HG02981 (cell line): ENCODE measurements around the gene PTPRO.

ENCODE experiments used
- ATAC-seq: cut with Tn5 transposase; IDR thresholded peaks from one replicate; pipeline ENCODE4 v1.9.1; 2021; ENCODE audit warnings: mild to moderate bottlenecking, moderate library complexity; ENCODE audit not compliant: unreplicated experiment

Gene PTPRO

DNA sequence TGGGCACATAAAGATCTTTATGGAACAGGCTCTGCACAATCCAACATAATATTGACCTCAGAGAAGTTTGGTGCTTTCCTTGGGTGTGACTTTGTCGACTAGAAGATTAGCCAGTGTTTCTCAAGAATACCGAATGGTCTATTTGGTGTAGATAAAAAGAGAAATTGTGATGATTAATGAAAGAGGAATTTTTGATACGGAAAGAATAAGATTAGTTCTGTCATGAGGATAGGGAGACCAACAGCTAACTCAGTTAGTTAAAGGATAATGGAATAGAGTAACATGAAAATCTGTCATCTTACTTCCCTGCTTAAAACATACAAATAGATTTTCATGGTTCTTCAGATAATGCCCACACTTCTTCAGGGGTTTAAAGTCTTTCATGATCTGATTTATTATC is 24.2 kb downstream of the PTPRO start:
- no peak for ATAC-seq

DNA sequence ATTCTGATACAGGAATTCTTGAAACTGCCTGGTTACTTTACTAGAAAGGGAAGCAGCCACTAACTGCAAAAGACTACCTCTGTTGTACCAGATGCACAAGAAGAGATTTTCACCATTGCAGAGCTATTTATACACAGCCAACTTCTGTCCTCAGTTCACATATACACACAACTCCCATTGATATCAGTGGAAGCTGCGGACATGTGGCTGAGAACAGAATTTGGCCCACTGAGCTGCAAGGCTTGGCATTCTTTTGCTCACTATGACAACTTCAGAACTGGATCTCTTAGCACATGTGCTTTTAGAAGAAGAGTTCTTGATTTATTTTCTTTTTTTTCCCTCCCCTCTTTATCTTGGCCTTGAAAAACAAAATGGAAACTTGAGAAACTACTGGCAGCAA is 28.3 kb downstream of the PTPRO start:
- ATAC-seq, result no peak

DNA sequence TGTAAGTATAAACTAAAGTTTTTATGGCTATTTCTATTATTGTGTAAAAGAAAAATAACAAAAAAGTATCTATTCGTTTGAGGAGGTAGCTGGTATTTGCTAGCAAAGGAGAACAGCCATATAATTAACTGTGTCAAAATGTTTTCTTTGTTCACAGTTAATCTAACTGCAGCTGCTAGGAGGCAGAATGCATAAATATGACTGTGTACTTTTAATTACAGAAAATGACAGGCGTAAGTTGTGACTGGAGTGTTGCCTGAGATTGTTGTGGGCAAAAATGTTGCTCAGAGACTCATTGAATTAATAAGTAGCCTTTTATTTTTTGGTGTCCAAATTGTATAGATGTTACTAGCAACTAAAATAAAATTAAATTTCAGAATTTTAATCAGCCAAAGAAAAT is 33.5 kb downstream of the PTPRO start:
- ATAC-seq, result no peak

DNA sequence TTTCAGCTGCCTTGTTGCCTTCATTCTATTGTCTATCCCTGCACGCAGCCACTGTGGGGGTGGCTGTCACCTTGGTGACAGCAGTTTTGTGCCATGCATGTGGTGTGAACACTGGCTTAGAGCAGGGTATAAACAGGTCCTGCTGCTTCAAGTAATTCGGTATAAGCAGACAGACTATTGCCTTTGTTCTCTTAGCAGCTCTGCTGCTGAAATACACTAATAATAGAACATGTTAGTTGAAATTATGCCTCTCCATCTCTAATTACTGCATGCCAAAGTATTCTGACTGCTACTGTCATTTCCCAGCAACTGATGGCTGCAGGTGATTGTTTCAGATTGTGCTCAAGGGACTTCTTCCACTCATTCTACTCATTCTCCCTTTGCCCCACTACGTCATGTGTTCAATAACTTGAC is 34.6 kb downstream of the PTPRO start:
- no peak for ATAC-seq

DNA sequence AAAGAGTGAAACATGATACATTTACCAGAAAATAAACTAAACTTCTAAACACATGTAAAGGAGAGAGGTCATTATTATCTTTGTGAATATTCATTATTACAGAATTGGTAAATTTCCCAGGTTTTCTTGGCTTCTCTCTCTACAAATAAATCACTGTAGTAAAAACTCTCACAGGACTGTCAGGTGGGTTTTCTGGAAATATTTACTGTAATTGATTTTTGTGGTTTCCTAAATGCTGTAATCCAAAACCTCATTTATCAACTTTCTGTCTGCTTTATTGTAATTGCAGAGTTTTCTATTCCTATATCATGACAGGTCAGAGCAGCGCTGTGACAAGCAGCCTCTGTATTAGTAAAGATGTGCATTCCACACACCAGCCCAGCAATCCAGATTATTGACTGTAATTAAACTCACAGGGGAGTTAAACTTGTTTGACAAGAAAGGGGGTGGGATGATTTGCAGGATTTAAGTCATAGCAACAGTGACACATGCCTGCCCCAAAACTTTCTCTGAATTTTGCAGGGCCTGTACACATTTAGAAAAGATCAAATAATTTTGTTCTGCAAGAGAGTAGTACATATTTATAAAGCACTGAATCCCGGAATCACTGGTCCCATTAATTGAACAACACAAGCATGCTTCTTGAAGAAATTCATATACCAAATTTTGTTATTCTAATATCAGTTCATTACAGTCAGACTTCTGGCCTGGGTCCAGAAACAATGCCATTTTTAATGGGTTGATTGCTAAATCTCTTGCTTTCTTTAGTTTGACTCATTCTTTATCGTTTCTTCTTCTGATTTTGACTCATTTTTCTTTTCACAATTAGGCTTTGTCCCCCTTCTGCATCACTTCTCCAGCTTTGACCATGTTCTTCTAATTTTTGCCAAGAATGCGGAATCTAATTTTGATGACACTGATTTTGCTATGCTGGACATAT is 42.2 kb downstream of the PTPRO start:
- no peak for ATAC-seq

DNA sequence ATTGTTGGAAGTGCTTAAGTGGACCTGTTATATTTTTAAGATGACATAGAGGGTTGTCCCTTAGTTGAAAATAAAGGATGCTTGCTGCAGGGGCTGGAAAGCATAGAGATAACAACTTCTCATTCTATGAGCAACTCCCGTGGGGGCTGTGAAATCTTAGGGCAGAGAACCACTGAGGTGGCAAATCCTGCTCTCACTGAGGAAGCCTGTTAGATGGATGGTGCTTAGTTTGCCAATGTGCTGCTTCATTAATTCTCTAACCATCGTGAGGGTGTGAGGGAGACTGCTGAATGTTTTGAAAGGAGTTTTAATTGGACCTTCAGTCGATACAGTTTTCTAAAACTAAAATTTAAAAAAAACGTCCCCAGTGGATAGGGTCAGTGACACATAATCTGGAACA is 46.5 kb downstream of the PTPRO start:
- no peak for ATAC-seq

DNA sequence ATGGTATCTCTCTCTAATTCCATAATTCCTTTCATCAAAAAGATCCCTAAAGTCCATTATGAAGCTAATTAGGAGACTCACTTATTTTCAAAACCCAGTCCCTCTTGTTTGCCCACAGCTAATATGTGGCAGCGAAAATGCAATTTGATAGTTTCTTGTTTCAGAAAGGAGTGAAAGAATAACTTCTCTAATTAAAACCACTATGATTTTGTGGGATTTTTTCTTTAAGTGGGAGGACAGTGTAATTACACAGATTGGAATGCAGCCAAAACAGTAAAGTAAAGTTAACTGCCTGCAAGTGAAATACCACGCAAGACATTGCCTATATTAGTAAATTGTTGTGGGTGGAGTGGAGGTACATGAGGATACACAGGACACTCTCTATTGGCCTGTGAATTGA is 50.0 kb downstream of the PTPRO start:
- no peak for ATAC-seq

DNA sequence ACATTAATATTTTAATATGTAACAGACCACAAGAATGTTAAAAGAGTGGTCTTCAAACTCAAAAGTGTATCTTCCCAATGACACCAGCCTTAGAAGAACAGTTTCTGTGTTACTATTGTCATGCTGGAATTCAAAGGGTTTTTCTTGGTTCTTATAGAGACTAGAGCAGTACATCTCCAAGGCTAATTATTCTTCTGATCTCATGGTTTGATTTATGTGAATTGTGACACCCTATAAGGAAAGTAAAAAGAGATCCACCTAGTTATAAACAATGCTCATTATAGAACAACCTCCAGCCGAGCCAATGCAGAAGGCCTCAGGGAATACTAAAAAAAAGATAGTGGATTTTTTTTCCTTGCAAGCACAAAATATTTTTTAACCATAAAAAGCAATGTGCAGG is 65.5 kb downstream of the PTPRO start:
- ATAC-seq, result no peak

DNA sequence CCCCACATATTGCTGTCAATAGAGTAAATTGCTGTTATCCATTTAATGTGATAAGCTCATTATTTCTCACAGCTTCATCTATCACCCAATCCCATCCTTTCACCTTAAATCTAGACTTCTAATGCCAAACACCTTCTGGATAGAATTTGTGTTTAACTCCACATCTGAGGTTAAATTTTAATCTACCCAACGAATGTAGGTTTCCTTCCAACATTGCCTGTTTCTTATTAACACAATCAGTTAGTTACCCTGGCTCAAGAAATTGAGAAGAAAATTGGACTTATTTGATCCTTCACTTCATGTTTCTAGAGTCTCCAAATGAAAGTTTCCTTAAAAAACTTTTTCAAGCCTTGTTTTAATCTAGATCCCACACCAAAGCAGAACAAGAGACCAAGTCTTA is 67.3 kb downstream of the PTPRO start:
- no peak for ATAC-seq

DNA sequence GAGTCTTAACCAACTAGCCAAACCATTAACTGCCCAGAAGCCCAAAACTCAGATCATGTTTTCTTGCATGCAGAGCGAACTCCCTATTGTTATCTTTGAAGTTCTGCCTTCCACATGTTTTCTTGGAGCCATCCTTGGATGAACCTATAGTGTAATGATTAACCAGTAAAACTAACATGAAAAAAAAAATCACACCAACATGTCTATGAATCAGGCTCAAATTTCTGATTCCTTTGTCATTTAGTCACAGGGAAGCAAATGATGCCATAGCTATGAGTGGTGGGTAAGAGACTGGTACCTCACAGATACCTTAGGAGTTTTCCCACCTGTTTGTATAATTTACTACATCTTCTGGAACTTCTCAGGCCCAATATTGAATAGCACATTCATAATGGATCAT is 70.7 kb downstream of the PTPRO start:
- ATAC-seq, result no peak

DNA sequence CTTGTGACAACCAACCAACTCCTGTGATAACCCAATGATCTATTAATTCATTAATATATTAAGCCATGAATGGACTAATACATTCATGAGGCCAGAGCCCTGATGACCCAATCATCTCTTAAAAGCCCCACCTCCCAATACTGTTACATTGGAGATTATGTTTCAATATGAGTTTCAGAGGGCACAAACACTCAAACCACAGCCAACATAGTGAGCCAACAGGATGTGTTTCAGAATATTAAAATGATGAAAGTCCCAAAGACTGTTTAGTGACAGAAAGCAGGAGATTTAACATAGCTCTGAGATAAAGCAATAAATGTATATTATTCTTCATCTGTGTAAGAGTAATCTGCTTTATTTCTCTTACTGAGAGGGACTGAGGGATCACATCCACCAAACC is 71.7 kb downstream of the PTPRO start:
- ATAC-seq, result no peak

DNA sequence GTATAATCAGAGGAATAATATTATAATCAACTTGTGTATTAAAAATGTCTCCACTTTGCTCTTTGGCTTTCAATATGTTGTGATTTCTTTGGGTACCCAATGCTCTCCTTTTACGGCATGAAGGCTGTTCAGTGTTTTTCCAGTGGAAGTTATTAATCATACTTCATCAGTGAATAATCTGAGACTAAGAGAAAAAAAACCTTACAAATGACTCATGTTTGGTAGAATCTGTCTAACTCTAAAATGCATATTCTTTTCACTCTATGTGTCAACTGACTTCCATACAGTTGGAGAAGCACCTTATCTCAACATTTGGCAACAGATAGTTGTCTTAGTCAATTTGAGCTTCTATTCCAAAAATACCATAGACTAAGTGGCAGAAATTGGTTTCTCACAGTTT is 82.2 kb downstream of the PTPRO start:
- ATAC-seq, result no peak

DNA sequence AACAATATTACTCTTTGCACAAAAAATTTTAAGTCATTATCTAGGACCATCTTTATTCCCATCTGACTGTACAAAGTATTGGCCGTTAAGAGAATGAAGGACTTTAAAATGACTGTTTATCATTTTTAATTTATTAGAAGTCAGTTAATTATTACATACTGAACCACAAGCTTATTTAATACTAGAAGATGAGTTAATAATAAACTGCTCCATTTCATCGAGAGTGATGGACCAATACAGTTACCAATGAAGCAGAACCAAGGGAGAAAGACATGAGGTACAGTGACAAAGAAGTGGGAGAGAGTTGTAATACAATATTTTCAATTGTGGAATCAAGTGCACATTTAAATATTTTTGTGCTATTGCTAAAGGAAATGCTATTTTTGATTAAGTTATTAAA is 83.3 kb downstream of the PTPRO start:
- no peak for ATAC-seq

DNA sequence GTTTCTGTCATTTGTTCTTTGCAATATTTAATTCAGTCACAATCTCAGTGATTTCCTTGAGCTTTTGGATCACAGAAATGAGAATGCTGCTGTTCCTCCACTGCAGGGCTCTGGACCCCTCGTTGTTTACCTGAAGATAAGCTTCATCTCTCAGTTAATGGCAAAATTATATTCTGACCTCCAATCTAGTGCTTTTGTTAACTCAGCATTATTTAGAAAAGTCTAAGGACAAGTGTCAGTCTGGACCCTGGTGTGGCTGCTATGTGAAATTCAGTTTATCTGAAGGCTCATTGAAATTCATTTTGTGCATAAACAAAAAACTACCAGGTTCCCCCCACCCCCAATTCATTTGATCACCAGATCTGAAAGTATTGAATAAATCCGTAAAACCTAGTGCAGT is 84.7 kb downstream of the PTPRO start:
- ATAC-seq, result no peak

DNA sequence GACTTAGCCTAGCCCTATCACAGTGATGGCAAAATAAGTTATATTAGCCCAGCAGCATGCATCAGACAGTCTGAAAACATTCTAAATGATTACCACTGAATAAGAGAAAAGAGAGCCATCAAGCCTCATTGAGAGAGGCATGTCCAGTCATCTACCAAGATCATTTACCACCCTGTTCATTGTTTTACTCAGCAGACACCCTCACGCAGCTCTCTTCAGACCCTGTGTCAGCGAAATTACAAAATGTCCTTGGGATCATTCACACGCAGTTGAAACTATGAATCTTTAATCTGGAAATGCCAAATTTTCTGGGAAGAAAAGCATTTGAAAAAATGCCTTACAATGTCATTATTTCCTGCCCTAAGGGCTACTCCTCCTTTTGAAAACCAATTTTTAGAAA is 89.5 kb downstream of the PTPRO start:
- no peak for ATAC-seq

DNA sequence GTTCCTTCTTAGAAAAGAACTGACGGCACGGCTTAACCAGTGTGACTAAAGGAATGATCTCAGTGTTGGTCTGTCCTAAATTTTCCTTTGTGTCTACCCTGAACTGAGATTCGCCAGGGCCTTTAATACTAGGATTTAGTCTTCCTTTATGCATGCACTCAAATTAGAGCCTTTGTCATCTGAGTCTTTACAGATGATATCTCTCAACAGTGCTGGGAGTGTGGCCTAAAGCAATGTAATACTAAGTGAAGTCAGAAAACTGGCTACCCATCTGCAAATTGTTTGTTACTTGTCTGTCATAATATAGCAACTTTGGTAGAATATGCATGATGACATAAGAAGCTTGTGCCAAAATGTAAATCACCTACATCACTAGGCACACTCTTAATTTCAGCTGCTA is 95.4 kb downstream of the PTPRO start:
- no peak for ATAC-seq

DNA sequence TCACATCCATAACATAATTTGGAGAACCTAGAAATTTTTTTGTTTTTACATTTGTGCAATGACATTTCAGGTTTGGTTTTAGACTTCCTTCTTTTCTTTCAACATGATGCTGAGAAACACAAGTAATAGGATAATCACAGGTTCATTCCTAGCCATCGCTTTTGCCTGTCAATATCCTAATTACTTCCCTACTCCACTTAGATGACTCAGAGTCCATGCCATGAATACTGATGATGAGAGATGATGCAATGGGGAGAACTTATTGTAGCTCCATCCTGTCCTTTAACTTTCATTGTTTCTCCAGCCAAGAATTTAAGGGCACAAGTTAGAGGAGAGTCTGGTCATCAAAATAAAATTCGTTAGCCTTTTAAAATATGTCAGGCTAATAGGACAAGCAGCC is 101.3 kb downstream of the PTPRO start:
- ATAC-seq, result no peak

DNA sequence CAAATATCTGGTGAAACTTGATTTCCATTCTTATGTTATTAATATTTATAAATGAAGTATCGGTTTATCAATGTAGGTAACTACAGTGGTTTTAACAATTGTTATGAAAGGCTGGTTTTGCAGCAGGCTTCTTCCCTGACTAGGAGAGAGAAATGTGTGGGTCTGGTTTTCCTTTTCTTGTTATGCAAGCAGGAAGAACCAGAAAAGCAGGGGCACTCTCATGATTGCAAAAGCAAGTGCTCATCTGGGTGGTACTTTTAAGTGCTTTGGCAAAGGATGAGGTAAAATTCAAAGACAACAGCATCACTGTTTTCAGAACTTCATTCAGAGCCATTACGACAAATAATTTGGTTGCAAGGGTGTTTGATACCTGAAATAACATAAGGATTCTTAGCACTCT is 105.6 kb downstream of the PTPRO start:
- ATAC-seq, result no peak

DNA sequence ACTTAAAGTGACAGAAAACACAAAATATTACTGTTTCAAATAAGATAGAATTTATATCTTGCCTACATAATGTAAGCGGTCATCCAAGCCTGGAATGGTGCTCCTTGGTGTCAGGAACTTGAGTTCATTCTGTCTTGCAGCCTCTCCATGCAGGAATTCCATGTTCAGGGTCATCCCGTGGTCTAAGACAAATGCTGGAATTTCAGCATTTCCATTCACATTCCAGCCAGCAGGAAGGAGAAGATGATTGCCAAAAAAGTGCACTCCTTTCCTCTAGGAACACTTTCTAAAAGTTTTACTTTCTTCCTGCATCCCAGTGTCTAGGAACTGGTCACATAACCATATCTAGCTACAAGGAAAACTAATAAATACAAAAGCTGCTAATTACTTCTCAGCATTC is 106.3 kb downstream of the PTPRO start:
- no peak for ATAC-seq

DNA sequence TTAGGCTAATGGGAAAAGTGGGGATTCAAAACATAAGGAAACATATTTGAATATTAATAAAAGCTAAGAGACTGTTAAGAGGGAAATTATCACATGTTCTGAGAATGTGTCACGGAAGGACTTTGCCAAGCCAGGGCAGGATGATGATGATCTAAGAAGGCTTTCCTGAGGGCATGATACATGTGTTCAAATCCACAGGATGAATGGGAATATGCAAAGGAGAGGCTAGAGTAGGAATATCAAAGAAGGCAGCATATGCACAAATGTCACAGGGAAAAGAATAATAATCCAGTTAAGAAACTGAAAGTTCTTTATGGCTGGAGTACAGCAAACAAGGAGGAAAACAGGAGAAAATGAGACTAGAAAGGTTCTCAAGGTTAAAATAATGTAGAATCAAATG is 107.0 kb downstream of the PTPRO start:
- ATAC-seq, result no peak

DNA sequence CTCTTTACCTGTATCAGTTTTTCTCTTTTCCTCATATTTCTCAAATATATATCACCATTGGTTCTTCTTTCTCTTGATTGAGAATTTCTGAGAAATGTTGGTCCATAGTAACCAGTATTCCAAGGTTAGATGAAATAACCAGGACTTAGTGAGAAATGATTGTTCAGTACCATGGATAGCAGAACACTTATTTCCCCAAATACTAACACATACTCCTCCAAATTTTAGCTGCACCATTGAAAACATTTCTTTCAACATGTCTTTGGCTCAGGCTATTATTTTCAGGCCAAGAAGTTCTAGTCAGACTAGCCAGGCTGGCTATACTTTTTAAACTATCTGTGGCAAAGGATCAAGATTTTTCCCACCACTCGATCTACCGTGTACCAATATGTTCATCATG is 113.3 kb downstream of the PTPRO start:
- no peak for ATAC-seq

DNA sequence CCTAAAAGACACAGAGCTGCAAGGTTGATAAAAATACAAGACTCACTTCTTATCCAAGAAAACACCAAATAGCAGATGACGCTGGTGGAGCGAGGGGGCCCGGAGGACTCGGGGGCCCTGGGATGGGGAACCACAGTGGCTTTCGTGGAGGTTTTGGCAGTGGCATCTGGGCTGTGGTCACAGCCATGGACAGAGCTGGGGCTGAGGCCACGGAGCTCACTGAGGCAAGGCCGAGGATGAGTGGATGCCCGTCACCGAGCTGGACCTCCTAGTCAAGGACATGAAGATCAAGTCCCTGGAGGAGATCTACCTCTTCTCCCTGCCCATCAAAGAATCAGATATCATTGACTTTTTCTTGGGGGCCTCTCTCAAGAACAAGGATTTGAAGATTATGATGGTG is 117.2 kb downstream of the PTPRO start:
- ATAC-seq, result no peak

DNA sequence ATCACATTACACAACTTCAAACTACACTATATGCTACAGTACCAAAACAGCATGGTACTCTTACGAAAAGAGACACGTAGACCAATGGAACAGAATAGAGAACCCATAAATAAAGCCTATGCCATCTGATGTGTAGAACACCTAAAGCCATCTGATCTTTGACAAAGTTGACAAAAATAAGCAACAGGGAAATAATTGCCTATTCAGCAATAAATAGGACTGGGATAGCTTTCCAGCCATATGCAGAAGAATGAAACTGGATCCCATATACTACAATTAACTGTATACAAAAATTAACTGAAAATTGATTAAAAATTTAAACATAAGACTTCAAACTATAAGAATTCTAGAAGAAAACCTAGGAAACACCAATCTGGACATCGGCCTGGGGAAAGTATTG is 120.7 kb downstream of the PTPRO start:
- ATAC-seq, result no peak
